HepG2 (cell line): ENCODE results near the gene PLA2G7. TPM values are rescaled to one million over a fixed set of nuclear protein-coding genes. Genes with fewer than 3 reads are reported as not detected.

ENCODE experiments used
- ATAC-seq: fragments of 200-7000 bp; cut with Tn5 transposase; 3 replicates; pipeline ENCODE4 v1.9.1; 2020; ENCODE audit warnings: mild to moderate bottlenecking, moderate library complexity
- BruUV-seq: library from RNA; stranded (reverse); fragments of 400-500 nt; replicated peaks from 2 replicates; lab custom pipeline; 2021; lab: Mats Ljungman, UMichigan
- CTCF ChIA-PET: fragments of 300-600 bp; formaldehyde crosslinking; extraction: SDS; loops from one replicate; lab custom pipeline; 2021; ENCODE audit warnings: low total read pairs, inconsistent platforms, low intra/inter-chr PET ratio; lab: Yijun Ruan, JAX
- POLR2A ChIA-PET: fragments of 350-600 bp; sonication (Branson Sonifier 250); formaldehyde crosslinking; loops from one replicate; lab custom pipeline; 2020; ENCODE audit warnings: antibody characterized with exemption, inconsistent platforms; lab: Yijun Ruan, JAX
- DNase-seq: peaks from one replicate; pipeline ENCODE4 v3.0.0-alpha.2; 2015; ENCODE audit warnings: low spot score
- FAIRE-seq: peaks from 3 replicates; lab custom pipeline; 2011; peaks lifted over from hg19 to GRCh38; lab: Jason Lieb, UNC
- H2AFZ ChIP-seq: one replicate; pipeline ENCODE4 v1.6.1; 2011; ENCODE audit warnings: low read length, inconsistent platforms
- H3K27ac ChIP-seq: fragments of 300-600 bp; 3 replicates; pipeline ENCODE4 v1.8.0; 2011; ENCODE audit warnings: mixed run types, mild to moderate bottlenecking, mixed read lengths, low read length, inconsistent platforms; ENCODE audit not compliant: insufficient read depth; ENCODE audit errors: extremely low read length
- H3K27me3 ChIP-seq, 2 experiments: fragments of 200-600 bp in 1 of 2; 2 replicates in 1 of 2; 3 replicates in 1 of 2; pipeline versions ENCODE4 v1.6.0 to v1.8.0; 2011; ENCODE audit warnings: low read length in 2 of 2, mild to moderate bottlenecking in 2 of 2, moderate library complexity in 2 of 2, inconsistent platforms in 1 of 2; ENCODE audit not compliant: insufficient read depth in 2 of 2, control insufficient read depth in 1 of 2
- H3K36me3 ChIP-seq, 2 experiments: fragments of 200-600 bp in 1 of 2; replicated peaks in 1 of 2; 2 replicates in 1 of 2; 3 replicates in 1 of 2; pipeline versions ENCODE4 v1.5.1 to v1.8.0; 2011; ENCODE audit warnings: low read length in 2 of 2, inconsistent platforms in 1 of 2; ENCODE audit not compliant: insufficient read depth in 2 of 2, control insufficient read depth in 1 of 2
- H3K4me1 ChIP-seq: 2 replicates; pipeline ENCODE4 v1.5.1; 2012; ENCODE audit warnings: low read length, inconsistent platforms; ENCODE audit not compliant: insufficient read depth
- H3K4me2 ChIP-seq: 2 replicates; pipeline ENCODE4 v1.6.0; 2011; ENCODE audit warnings: low read depth, low read length, inconsistent platforms
- H3K4me3 ChIP-seq, 3 experiments: fragments of 200-600 bp in 1 of 3; sonication (generic), shearing (Covaris generic) in 1 of 3; replicated peaks in 1 of 3; 2 replicates each; pipeline ENCODE4 v1.5.1; 2011 to 2016; ENCODE audit warnings: low read length in 3 of 3, inconsistent platforms in 2 of 3, low read depth in 2 of 3, mild to moderate bottlenecking in 2 of 3, control low read depth in 1 of 3, mixed read lengths in 1 of 3; ENCODE audit not compliant: insufficient read depth in 1 of 3
- H3K79me2 ChIP-seq: one replicate; pipeline ENCODE4 v1.6.1; 2011; ENCODE audit warnings: low read length, inconsistent platforms; ENCODE audit not compliant: insufficient read depth
- H3K9ac ChIP-seq: 2 replicates; pipeline ENCODE4 v1.6.0; 2011; ENCODE audit warnings: mild to moderate bottlenecking, low read depth, low read length, inconsistent platforms; ENCODE audit not compliant: insufficient read depth
- H3K9me3 ChIP-seq: 2 replicates; pipeline ENCODE4 v1.5.1; 2012; ENCODE audit warnings: mild to moderate bottlenecking, low read length
- H4K20me1 ChIP-seq: 2 replicates; pipeline ENCODE4 v1.6.0; 2011; ENCODE audit warnings: inconsistent platforms, mild to moderate bottlenecking, low read length, moderate library complexity; ENCODE audit not compliant: insufficient read depth
- CREBL2 ChIP-seq: sonication (generic); formaldehyde crosslinking; IDR thresholded peaks from 2 replicates; pipeline ENCODE4 v1.8.1; 2023; ENCODE audit warnings: missing genetic modification reagents, mild to moderate bottlenecking, borderline replicate concordance
- HMGXB3 ChIP-seq: sonication (generic); formaldehyde crosslinking; IDR thresholded peaks from 2 replicates; pipeline ENCODE4 v1.4.0; 2020; ENCODE audit warnings: missing genetic modification reagents, borderline replicate concordance
- PITX1 ChIP-seq: sonication (generic); formaldehyde crosslinking; IDR thresholded peaks from 2 replicates; pipeline ENCODE4 v1.5.1; 2020; ENCODE audit warnings: mild to moderate bottlenecking, missing genetic modification reagents
- RBM22 ChIP-seq: fragments of 200-400 bp; formaldehyde crosslinking; optimal IDR thresholded peaks from 2 replicates; pipeline ENCODE3; 2017; ENCODE audit warnings: mild to moderate bottlenecking, low read length, moderate library complexity
- TFDP1 ChIP-seq: IDR thresholded peaks from 2 replicates; pipeline ENCODE4 v1.6.1; 2016; ENCODE audit warnings: missing compliant biosample characterization, missing genetic modification reagents, borderline replicate concordance
- ZNF331 ChIP-seq: sonication (generic); formaldehyde crosslinking; IDR thresholded peaks from 2 replicates; pipeline ENCODE4 v1.4.0; 2020; ENCODE audit warnings: missing genetic modification reagents
- ZNF607 ChIP-seq: sonication (generic); formaldehyde crosslinking; IDR thresholded peaks from 2 replicates; pipeline ENCODE4 v1.5.1; 2020; ENCODE audit warnings: missing genetic modification reagents, mild to moderate bottlenecking, borderline replicate concordance
- ZSCAN29 ChIP-seq: sonication (generic); formaldehyde crosslinking; conservative IDR thresholded peaks from 2 replicates; pipeline ENCODE4 v1.4.0; 2020; ENCODE audit warnings: mild to moderate bottlenecking, missing genetic modification reagents
- ZSCAN31 ChIP-seq: sonication (generic); formaldehyde crosslinking; IDR thresholded peaks from 2 replicates; pipeline ENCODE4 v1.5.0; 2020; ENCODE audit warnings: low read depth, mild to moderate bottlenecking, missing genetic modification reagents
- WGBS: methylation state at CpG from one replicate; pipeline ENCODE4 v1.1.6; 2017; ENCODE audit warnings: low lambda C conversion rate; 5-methylcytosine and 5-hydroxymethylcytosine counted together
- in situ Hi-C: cut with HindIII; loops from 2 replicates; pipeline ENCODE4 v1.10.0; 2017; ENCODE audit warnings: low pct_unique_long_range_greater_than_20kb; ENCODE audit not compliant: extremely low pct_ligation_motif_present
- intact Hi-C: fragments of 100-400 bp; cut with micrococcal nuclease; formaldehyde crosslinking; loops from one replicate; pipeline ENCODE4 v1.10.0; 2022; ENCODE audit not compliant: unreplicated experiment
- polyA plus RNA-seq, 8 experiments: library from polyadenylated mRNA; depleted of rRNA in 3 of 8; stranded (reverse) in 7 of 8; unstranded in 1 of 8; fragments of >200 nt; fragmentation: Illumina TruSeq in 4 of 8; extraction: Trizol in 4 of 8; gene quantifications; 2 replicates each; pipeline versions ENCODE4 v1.2.1 to v1.2.3, GENCODE V29; 2011 to 2016; ENCODE audit warnings: low read depth in 4 of 8, missing spikeins in 1 of 8, mixed read lengths in 1 of 8; ENCODE audit not compliant: insufficient read depth in 1 of 8
- total RNA-seq, 5 experiments: library from RNA; depleted of rRNA; stranded (reverse); fragments of >200 nt; fragmentation: Illumina TruSeq; extraction: Trizol; gene quantifications; 2 replicates each; pipeline ENCODE4 v1.2.3, GENCODE V29; 2016; ENCODE audit warnings: low read depth in 1 of 5

Gene PLA2G7
- total and polyA plus RNA-seq, 2 of the 13 experiments (the other 11 are each of a cell fraction or from before 2014, with no cell fraction given), result not detected

GRCh38 chr6:46757214-46757596 is 22.0 kb upstream of the PLA2G7 start:
- Histone ChIP-seq H3K9ac (no peak overlapping the region), H3K9me3 (no peaks in the 10 kb centered on the region), H4K20me1 (no peaks in the 10 kb centered on the region), H3K4me2 (no peak overlapping the region), H3K4me1 (no peaks in the 10 kb centered on the region), H3K4me3 (no peak overlapping the region), H3K36me3 (no peaks in the 10 kb centered on the region), H3K27me3 (peaks cover 0 to 6% of the 10 kb centered on the region in 2 experiments; a peak in 1 of 5 replicates), H3K79me2 (no peaks in the 10 kb centered on the region), H2AFZ (no peak overlapping the region), H3K27ac (no peak overlapping the region)
- ChIA-PET CTCF (no interaction called here), POLR2A (no interaction called here)
- in situ Hi-C loops, result no loop called here
- no peak for ATAC-seq
- no peak for FAIRE-seq
- intact Hi-C loops, result no loop called here
- 11% methylated on average over 2 of the region's 2 CpGs for WGBS
- BruUV-seq, result no TSS peak
- no peak for DNase-seq
- TF ChIP-seq ZNF331 (no peak), TFDP1 (CRISPR knock-in tag) (no peak), ZSCAN29 (no peak), CREBL2 (no peak), RBM22 (no peak), ZSCAN31 (CRISPR knock-in tag) (no peak), ZNF607 (no peak), HMGXB3 (CRISPR knock-in tag) (no peak), PITX1 (CRISPR knock-in tag) (no peak)
